ENCODE measurements around the gene CHPT1. TPM values are rescaled to one million over a fixed set of nuclear protein-coding genes. Genes with fewer than 3 reads are reported as not detected.

Gene CHPT1
- total RNA-seq, 4 donors from 2014 or later: 160 to 272 (median 228) TPM

DNA sequence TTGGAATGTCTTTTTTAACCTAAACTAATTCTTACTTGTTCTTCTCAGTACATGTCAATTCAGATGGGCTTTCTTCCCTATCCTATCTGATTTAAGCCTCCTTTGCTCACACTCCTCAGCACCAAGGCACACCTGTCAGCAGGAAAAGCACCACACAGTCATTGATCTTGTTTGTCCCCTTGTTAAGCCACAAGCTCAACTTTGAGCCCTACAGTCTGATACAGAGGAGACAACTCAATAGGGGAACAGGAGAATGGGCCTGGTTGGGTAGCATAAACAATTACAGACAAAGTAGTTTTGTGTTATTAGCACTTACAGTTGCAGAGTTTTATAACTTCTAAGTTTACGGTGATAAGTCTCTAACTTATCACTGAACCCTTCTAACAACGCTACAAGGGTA lies 71.3 kb downstream of the CHPT1 start:
- Histone ChIP-seq H3K4me3 (no peak overlapping the region), H3K9me3 (no peaks in the 10 kb centered on the region), H3K27ac (no peak overlapping the region), H3K4me1 (peaks cover 0 to 9% (median 0%) of the 10 kb centered on the region in 4 donors), H3K36me3 (peaks cover 0 to 59% (median 3%) of the 10 kb centered on the region in 3 donors), H3K27me3 (no peaks in the 10 kb centered on the region)
- DNase-seq (ENCODE audit: low spot score in 2 of 2): no peak
- WGBS, 2 donors: 86 to 98% methylated on average over 2 of the region's 2 CpGs
- TF ChIP-seq, protein P1, sequence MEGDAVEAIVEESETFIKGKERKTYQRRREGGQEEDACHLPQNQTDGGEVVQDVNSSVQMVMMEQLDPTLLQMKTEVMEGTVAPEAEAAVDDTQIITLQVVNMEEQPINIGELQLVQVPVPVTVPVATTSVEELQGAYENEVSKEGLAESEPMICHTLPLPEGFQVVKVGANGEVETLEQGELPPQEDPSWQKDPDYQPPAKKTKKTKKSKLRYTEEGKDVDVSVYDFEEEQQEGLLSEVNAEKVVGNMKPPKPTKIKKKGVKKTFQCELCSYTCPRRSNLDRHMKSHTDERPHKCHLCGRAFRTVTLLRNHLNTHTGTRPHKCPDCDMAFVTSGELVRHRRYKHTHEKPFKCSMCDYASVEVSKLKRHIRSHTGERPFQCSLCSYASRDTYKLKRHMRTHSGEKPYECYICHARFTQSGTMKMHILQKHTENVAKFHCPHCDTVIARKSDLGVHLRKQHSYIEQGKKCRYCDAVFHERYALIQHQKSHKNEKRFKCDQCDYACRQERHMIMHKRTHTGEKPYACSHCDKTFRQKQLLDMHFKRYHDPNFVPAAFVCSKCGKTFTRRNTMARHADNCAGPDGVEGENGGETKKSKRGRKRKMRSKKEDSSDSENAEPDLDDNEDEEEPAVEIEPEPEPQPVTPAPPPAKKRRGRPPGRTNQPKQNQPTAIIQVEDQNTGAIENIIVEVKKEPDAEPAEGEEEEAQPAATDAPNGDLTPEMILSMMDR (IDR thresholded peaks at IDR 0.05): no peak
- TF ChIP-seq POLR2A (IDR thresholded peaks at IDR 0.05) (no peak), EP300 (IDR thresholded peaks at IDR 0.05) (no peak)

DNA sequence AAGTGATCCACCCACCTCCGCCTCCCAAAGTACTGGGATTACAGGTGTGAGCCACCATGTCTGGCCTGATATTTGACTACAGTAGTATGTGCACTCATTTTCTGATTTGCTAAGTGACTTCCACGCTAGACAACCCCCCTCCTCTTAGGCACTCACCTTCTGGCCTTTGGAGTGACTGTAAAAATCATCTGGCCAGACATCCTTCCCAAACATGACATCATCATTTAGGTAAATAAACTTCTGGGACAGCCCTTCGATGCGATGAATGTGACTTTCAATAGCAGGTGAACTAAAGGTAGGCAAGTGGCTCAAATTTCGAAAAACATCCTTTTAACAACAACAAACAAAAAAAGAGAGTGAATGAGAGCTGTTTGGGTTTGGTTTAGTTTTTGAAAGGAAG lies 72.4 kb downstream of the CHPT1 start:
- TF ChIP-seq, protein P1 (IDR thresholded peaks at IDR 0.05): no peak
- no peak for TF ChIP-seq EP300 (IDR thresholded peaks at IDR 0.05)
- no peak for TF ChIP-seq POLR2A (IDR thresholded peaks at IDR 0.05)
- 95% methylated on average over 5 of the region's 5 CpGs for WGBS, 2 donors

DNA sequence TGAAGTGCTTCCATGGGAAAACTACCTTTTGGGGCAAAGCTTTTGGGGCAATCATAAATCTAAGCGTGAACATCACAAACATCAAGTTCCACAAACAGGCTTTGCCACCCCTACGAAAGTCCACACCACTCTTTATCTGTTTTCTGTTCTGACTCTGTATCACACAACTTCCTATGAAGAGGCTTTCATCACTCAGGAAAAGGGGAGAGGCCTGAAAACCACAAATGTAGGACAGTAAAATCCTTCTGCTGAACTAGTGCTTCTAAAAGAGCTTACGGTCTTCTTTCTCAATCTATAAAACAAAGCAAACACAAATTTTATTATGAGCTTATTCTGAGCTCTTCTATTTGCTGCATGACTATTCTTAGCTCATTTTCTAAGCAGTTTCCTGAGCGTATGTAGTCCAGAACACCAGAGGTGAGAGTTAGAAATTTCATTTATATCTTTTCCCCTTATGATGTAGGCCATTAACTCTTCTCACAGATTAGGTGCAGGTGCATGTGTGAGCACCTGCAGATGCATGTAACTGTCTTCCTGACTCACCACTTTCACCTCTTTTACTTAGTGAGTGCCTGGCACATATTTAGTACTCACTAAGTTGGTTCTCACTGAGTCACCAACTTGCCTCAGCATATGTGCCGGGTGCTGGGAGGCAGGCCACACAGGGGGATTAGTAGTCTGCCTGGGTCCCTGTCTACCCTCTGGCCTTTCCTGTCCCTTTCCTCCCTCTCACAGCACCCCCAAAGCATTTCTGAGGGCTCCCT lies 74.8 kb downstream of the CHPT1 start:
- Histone ChIP-seq H3K4me3 (no peak overlapping the region), H3K36me3 (peaks cover 0 to 40% (median 3%) of the 10 kb centered on the region in 3 donors), H3K4me1 (peaks cover 0 to 6% (median 2%) of the 10 kb centered on the region in 4 donors), H3K27ac (no peak overlapping the region), H3K9me3 (no peaks in the 10 kb centered on the region), H3K27me3 (no peaks in the 10 kb centered on the region)
- TF ChIP-seq, protein P1 (IDR thresholded peaks at IDR 0.05): no peak
- TF ChIP-seq EP300 (IDR thresholded peaks at IDR 0.05) (peak in 1 of 2 donors; percentile 27), POLR2A (IDR thresholded peaks at IDR 0.05) (no peak)
- DNase-seq (ENCODE audit: low spot score in 2 of 2): no peak
- 83 to 86% methylated on average over 5 of the region's 5 CpGs for WGBS, 2 donors

More for the DNA sequence above, 72.4 kb downstream of the CHPT1 start:
- H3K4me3 ChIP-seq: no peak overlapping the region
- no peaks in the 10 kb centered on the region for H3K9me3 ChIP-seq
- no peak overlapping the region for H3K27ac ChIP-seq
- no peaks in the 10 kb centered on the region for H3K27me3 ChIP-seq
- peaks cover 0 to 53% (median 3%) of the 10 kb centered on the region in 3 donors for H3K36me3 ChIP-seq
- DNase-seq (ENCODE audit: low spot score in 2 of 2): no peak
- peaks cover 0 to 4% (median 0%) of the 10 kb centered on the region in 4 donors for H3K4me1 ChIP-seq

DNA sequence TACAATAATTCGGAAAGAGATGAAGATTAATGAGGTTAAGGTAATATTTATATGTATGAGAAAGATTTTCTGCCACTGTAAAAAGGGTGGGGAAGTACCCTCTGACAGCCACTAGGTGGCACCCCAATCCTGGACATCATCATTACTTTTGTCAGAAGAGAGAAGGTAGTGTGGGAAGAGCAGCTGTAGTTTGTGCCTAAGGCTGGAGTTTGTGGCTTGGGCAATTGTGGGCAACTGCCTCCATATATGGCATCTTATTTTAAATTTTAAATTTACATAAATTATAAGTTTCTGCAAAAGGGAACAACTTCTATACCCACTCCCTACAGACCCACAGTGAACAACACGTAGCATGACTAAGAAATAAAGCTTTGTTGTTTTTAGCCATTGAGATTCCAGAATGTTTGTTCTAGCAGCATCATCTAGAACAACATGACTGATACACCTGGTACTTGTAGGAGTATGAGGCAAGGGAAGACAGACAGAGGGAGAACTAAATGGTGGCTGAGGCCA lies 76.3 kb downstream of the CHPT1 start:
- Histone ChIP-seq H3K4me3 (no peak overlapping the region), H3K4me1 (peaks cover 0 to 16% (median 5%) of the 10 kb centered on the region in 4 donors), H3K36me3 (peaks cover 0 to 27% (median 3%) of the 10 kb centered on the region in 3 donors), H3K9me3 (no peaks in the 10 kb centered on the region), H3K27me3 (no peaks in the 10 kb centered on the region), H3K27ac (no peak overlapping the region)
- DNase-seq (ENCODE audit: low spot score in 2 of 2): peak; percentile 36 to 56
- TF ChIP-seq, protein P1 (IDR thresholded peaks at IDR 0.05): peak; percentile 85 to 91 (median 88)
- TF ChIP-seq POLR2A (IDR thresholded peaks at IDR 0.05): no peak
- TF ChIP-seq EP300 (IDR thresholded peaks at IDR 0.05): peak in 1 of 2 donors; percentile 51
- whole genome bisulfite sequencing, 2 donors: 46% methylated on average over 2 of the region's 2 CpGs

DNA sequence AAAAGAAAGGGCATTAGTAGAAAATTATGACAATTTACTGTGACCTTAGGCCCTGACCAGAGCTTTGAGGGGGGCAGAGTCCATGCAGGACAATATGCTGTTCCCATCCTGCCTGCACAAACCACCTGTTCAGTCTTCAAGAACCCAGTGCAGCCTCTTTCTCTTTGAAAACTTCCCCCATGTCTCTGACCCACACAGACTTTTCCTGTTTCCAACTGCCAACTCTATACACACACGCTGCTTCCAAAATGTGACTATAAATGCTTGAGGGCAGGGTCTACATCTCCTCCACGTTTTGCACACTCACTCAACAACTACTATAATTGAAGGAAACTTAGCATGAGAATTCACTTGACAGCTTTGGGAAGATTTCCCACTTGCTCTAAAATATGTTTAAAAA lies 78.4 kb downstream of the CHPT1 start:
- no peaks in the 10 kb centered on the region for H3K9me3 ChIP-seq
- no peak overlapping the region for H3K27ac ChIP-seq
- H3K36me3 ChIP-seq: peaks cover 0 to 14% (median 0%) of the 10 kb centered on the region in 3 donors
- TF ChIP-seq EP300 (IDR thresholded peaks at IDR 0.05) (no peak), POLR2A (IDR thresholded peaks at IDR 0.05) (no peak)
- TF ChIP-seq, protein P1 (IDR thresholded peaks at IDR 0.05): no peak
- no peak overlapping the region for H3K4me3 ChIP-seq
- WGBS, 2 donors: 60 to 65% methylated on average over 2 of the region's 2 CpGs
- H3K27me3 ChIP-seq: no peaks in the 10 kb centered on the region
- peaks cover 0 to 24% (median 5%) of the 10 kb centered on the region in 4 donors for H3K4me1 ChIP-seq
- no peak for DNase-seq (ENCODE audit: low spot score in 2 of 2)
